Gastrocnemius medialis (tissue), 4 donors: ENCODE data around the gene TKTL1. TPM values are rescaled to one million over a fixed set of nuclear protein-coding genes. Genes with fewer than 3 reads are reported as not detected.
A peak's percentile ranks its signal among the peaks of the same experiment; 100 is the strongest.

ENCODE experiments used
- ATAC-seq, 2 donors: fragments of 150-250 bp; one replicate each; pipeline ENCODE4 v1.9.1; 2016
- DNase-seq, 2 donors: peaks; one replicate each; pipeline ENCODE4 v3.0.0-alpha.2; 2019
- H3K27ac ChIP-seq, 4 donors: fragments of 200-600 bp; sonication (generic); 1 replicate in 1 of 4; 2 replicates in 3 of 4; pipeline ENCODE4 v1.5.1; 2016 to 2018; ENCODE audit warnings: mild to moderate bottlenecking in 2 of 4, moderate library complexity in 1 of 4
- H3K27me3 ChIP-seq, 3 donors: fragments of 200-600 bp; sonication (generic) in 2 of 3; 1 replicate in 1 of 3; 2 replicates in 2 of 3; pipeline versions ENCODE4 v1.5.1 to v1.6.0; 2016 to 2019; ENCODE audit warnings: mild to moderate bottlenecking in 1 of 3, moderate library complexity in 1 of 3
- H3K36me3 ChIP-seq, 2 donors: fragments of 200-600 bp; sonication (generic) in 1 of 2; one replicate each; pipeline ENCODE4 v1.5.1; 2017 to 2018
- H3K4me1 ChIP-seq, 2 donors: fragments of 200-600 bp; sonication (generic) in 1 of 2; one replicate each; pipeline ENCODE4 v1.5.1; 2016 to 2017; ENCODE audit warnings: mild to moderate bottlenecking in 2 of 2
- H3K4me3 ChIP-seq, 4 donors: fragments of 200-600 bp; sonication (generic) in 3 of 4; 1 replicate in 1 of 4; 2 replicates in 3 of 4; pipeline ENCODE4 v1.5.1; 2016 to 2019; ENCODE audit warnings: mild to moderate bottlenecking in 2 of 4
- H3K9me3 ChIP-seq, 3 donors: fragments of 200-600 bp; sonication (generic) in 2 of 3; 1 replicate in 1 of 3; 2 replicates in 2 of 3; pipeline ENCODE4 v1.5.1; 2016 to 2019
- CTCF ChIP-seq, 5 experiments: fragments of 450-650 bp in 3 of 5; fragments of 200-600 bp in 2 of 5; sonication (generic) in 2 of 5; IDR thresholded peaks in 4 of 5; conservative IDR thresholded peaks in 1 of 5; 1 replicate in 4 of 5; 2 replicates in 1 of 5; pipeline ENCODE4 v1.5.1; 2016 to 2019; ENCODE audit warnings: antibody characterized with exemption in 5 of 5, mild to moderate bottlenecking in 3 of 5, moderate library complexity in 3 of 5
- POLR2A ChIP-seq, 2 donors: fragments of 450-650 bp; IDR thresholded peaks; one replicate each; pipeline ENCODE4 v1.6.1; 2017; ENCODE audit warnings: antibody characterized with exemption in 2 of 2, mild to moderate bottlenecking in 2 of 2, moderate library complexity in 2 of 2
- in situ Hi-C, 4 donors: fragments of 200-750 bp; cut with MboI; loops; one replicate each; pipeline versions ENCODE4 v1.15.0 to v1.8.0; 2017; ENCODE audit warnings: low sequenced_read_pairs in 4 of 4
- intact Hi-C: fragments of 100-400 bp; cut with DNase I; formaldehyde crosslinking; loops from one replicate; pipeline ENCODE4 v1.15.1; 2023; ENCODE audit warnings: low total_unique reads
- total RNA-seq, 4 donors: library from RNA; depleted of rRNA; stranded (reverse); fragments of >200 nt; gene quantifications; one replicate each; pipeline versions ENCODE4 v1.1.0 to v1.2.3, GENCODE V29; 2016

TKTL1 gene
- total RNA-seq, 4 donors from 2014 or later, result 0.09 to 0.36 (median 0.10) TPM; not detected in 1

GRCh38 chrX:154327038-154327820 is 31.6 kb downstream of the TKTL1 start:
- no peak overlapping the region for H3K4me3 ChIP-seq
- H3K9me3 ChIP-seq, result no peaks in the 10 kb centered on the region
- ATAC-seq (peak; percentile 58 to 76), DNase-seq (no peak)
- peak overlapping the region in 3 of 4 donors; percentile 13 to 19 (median 18) for H3K27ac ChIP-seq
- H3K36me3 ChIP-seq, result no peaks in the 10 kb centered on the region
- peaks cover 7 to 10% of the 10 kb centered on the region in 2 donors for H3K4me1 ChIP-seq
- intact Hi-C loops, result no loop called here
- in situ Hi-C loops, result no loop called here
- H3K27me3 ChIP-seq, result no peaks in the 10 kb centered on the region
- TF ChIP-seq POLR2A (IDR thresholded peaks at IDR 0.05) (no peak), CTCF (IDR thresholded peaks at IDR 0.05 in 4 of 5, conservative IDR thresholded peaks at IDR 0.05 in 1 of 5) (no peak)

- Histone ChIP-seq H3K27ac (no peak overlapping the region), H3K9me3 (no peaks in the 10 kb centered on the region), H3K36me3 (no peaks in the 10 kb centered on the region), H3K27me3 (no peaks in the 10 kb centered on the region), H3K4me3 (no peak overlapping the region), H3K4me1 (peaks cover 7 to 10% of the 10 kb centered on the region in 2 donors)
- TF ChIP-seq CTCF (IDR thresholded peaks at IDR 0.05 in 4 of 5, conservative IDR thresholded peaks at IDR 0.05 in 1 of 5) (no peak), POLR2A (IDR thresholded peaks at IDR 0.05) (no peak)
- intact Hi-C loops (no loop called here), in situ Hi-C loops (no loop called here)
- no peak for DNase-seq
- no peak for ATAC-seq
These were observed 33.1 kb downstream of the TKTL1 start for GRCh38 chrX:154328646-154329045.

GRCh38 chrX:154329294-154329693 is 33.7 kb downstream of the TKTL1 start:
- TF ChIP-seq CTCF (IDR thresholded peaks at IDR 0.05 in 4 of 5, conservative IDR thresholded peaks at IDR 0.05 in 1 of 5), result no peak
- no peak for TF ChIP-seq POLR2A (IDR thresholded peaks at IDR 0.05)
- ATAC-seq (no peak), DNase-seq (no peak)
- intact Hi-C loops (no loop called here), in situ Hi-C loops (no loop called here)
- no peak overlapping the region for H3K27ac ChIP-seq
- no peaks in the 10 kb centered on the region for H3K27me3 ChIP-seq
- H3K36me3 ChIP-seq, result no peaks in the 10 kb centered on the region
- H3K9me3 ChIP-seq, result no peaks in the 10 kb centered on the region
- peaks cover 7 to 10% of the 10 kb centered on the region in 2 donors for H3K4me1 ChIP-seq
- no peak overlapping the region for H3K4me3 ChIP-seq

- H3K4me3 ChIP-seq, result no peak overlapping the region
- DNase-seq (no peak), ATAC-seq (no peak)
- H3K27ac ChIP-seq, result no peak overlapping the region
- TF ChIP-seq POLR2A (IDR thresholded peaks at IDR 0.05) (no peak), CTCF (IDR thresholded peaks at IDR 0.05 in 4 of 5, conservative IDR thresholded peaks at IDR 0.05 in 1 of 5) (no peak)
- H3K9me3 ChIP-seq, result no peaks in the 10 kb centered on the region
- intact Hi-C loops, result no loop called here
- H3K36me3 ChIP-seq, result no peaks in the 10 kb centered on the region
- peaks cover 5 to 6% of the 10 kb centered on the region in 2 donors for H3K4me1 ChIP-seq
- in situ Hi-C loops, result no loop called here
- no peaks in the 10 kb centered on the region for H3K27me3 ChIP-seq
These were observed 37.0 kb downstream of the TKTL1 start for GRCh38 chrX:154332561-154332960.
